Activated naive CD4-positive, alpha-beta T cell treated with anti-CD3 and anti-CD28 coated beads, Interleukin-2, amount 50 U/mL, for 24 hours (primary cell): ENCODE data around the gene MB21D2.

Experiments
- H3K27ac Mint-ChIP-seq: one replicate; pipeline ENCODE4 v1.8.0; 2021; ENCODE audit warnings: mild to moderate bottlenecking, mixed read lengths
- H3K27me3 Mint-ChIP-seq: one replicate; pipeline ENCODE4 v1.8.0; 2021; ENCODE audit warnings: mixed read lengths
- H3K36me3 Mint-ChIP-seq: one replicate; pipeline ENCODE4 v1.8.0; 2021; ENCODE audit warnings: mixed read lengths
- H3K4me1 Mint-ChIP-seq: one replicate; pipeline ENCODE4 v1.8.0; 2021; ENCODE audit warnings: mixed read lengths
- H3K4me3 Mint-ChIP-seq: one replicate; pipeline ENCODE4 v1.8.0; 2021; ENCODE audit warnings: mild to moderate bottlenecking, mixed read lengths
- H3K9me3 Mint-ChIP-seq: one replicate; pipeline ENCODE4 v1.8.0; 2021; ENCODE audit warnings: mixed read lengths

The MB21D2 gene

DNA sequence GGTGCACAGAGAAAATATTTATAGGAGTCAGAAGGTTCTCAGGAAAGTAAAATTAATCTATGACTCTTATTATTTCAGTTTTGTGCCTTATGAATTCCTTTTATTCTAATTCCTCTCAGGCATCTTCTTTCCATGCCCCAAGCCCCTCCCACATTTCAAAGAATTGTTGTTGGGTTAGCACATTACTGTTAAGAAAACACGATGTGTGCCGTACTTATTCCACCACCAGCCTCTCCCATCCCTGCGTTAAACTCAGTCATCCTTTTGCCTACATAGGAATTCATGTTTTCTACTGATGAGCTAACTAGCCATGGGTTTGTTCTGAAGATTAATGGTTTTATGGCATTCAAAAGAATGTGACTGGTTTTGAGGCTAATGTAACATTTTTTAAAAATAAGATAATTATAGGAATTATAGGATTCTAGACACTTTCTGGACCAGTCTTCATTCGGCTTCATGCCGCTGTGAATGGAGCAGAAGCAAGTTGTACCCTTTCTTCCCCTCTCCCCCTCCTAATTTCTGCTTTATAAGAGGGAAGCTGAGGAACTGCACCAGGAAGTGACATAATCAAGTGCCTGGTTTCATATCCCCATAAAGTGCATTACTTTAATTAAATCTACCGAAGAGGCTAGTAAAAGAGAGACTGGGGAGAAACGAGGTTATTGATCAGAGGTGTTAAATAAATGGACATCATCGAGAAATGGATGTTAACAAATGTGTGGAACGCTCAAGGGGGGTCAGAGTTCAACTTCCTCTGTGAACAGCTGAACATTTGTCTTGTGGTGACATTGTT, 12.3 kb upstream of the MB21D2 start:
- Mint-ChIP-seq H3K27ac (no peak overlapping the region), H3K27me3 (no peaks in the 10 kb centered on the region), H3K4me1 (no peaks in the 10 kb centered on the region), H3K36me3 (no peaks in the 10 kb centered on the region), H3K9me3 (no peaks in the 10 kb centered on the region), H3K4me3 (no peak overlapping the region)

- Mint-ChIP-seq H3K27ac (no peak overlapping the region), H3K9me3 (no peaks in the 10 kb centered on the region), H3K36me3 (no peaks in the 10 kb centered on the region), H3K4me1 (no peaks in the 10 kb centered on the region), H3K4me3 (no peak overlapping the region), H3K27me3 (no peaks in the 10 kb centered on the region)
Observed at GRCh38 chr3:192929146-192929545, 11.5 kb upstream of the MB21D2 start.

DNA sequence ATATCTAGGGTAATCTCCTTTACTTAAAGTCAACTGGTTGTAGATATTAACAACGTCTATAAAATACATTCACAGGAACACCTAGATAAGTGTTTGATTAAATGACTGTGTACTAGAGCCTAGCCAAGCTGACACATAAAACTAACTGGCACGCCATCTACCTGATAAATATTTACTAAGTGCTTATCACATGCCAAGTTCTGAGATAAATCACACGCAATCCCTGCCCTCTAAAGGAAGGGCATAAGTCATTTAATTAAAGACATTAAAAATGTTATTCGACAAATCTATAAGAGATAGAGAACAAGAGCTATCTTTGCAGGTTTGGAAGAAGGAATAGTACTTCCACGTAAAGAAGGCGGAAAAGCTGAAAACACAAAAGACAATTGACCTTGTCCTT, 11.1 kb upstream of the MB21D2 start:
- no peak overlapping the region for H3K27ac Mint-ChIP-seq
- H3K9me3 Mint-ChIP-seq: no peaks in the 10 kb centered on the region
- no peaks in the 10 kb centered on the region for H3K36me3 Mint-ChIP-seq
- H3K4me1 Mint-ChIP-seq: no peaks in the 10 kb centered on the region
- no peaks in the 10 kb centered on the region for H3K27me3 Mint-ChIP-seq
- H3K4me3 Mint-ChIP-seq: no peak overlapping the region

DNA sequence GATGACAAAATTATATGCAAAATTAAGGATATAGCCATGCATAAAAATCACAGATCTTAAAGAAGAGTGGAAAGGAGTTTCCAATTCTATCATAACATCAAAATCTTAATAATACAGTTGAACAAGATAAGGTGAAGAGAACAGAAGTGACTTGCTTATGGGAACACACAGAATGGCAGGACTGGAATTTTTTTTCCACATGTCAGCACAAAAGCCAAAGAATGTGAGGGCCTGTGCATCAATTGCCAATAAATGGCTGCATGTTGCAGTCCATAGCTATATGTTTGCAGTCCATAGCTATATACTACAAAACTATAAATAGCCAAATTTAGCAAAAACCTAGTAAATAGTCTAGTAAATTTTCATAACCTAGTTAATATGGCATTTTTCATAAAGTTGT, 10.4 kb upstream of the MB21D2 start:
- no peaks in the 10 kb centered on the region for H3K27me3 Mint-ChIP-seq
- no peak overlapping the region for H3K4me3 Mint-ChIP-seq
- H3K9me3 Mint-ChIP-seq: no peaks in the 10 kb centered on the region
- H3K27ac Mint-ChIP-seq: no peak overlapping the region
- H3K4me1 Mint-ChIP-seq: no peaks in the 10 kb centered on the region
- H3K36me3 Mint-ChIP-seq: no peaks in the 10 kb centered on the region

GRCh38 chr3:192927016-192927415, 9.4 kb upstream of the MB21D2 start:
- Mint-ChIP-seq H3K36me3 (no peaks in the 10 kb centered on the region), H3K27me3 (peaks cover 2% of the 10 kb centered on the region), H3K4me3 (no peak overlapping the region), H3K9me3 (no peaks in the 10 kb centered on the region), H3K27ac (no peak overlapping the region), H3K4me1 (no peaks in the 10 kb centered on the region)

GRCh38 chr3:192923731-192924130, 6.1 kb upstream of the MB21D2 start:
- Mint-ChIP-seq H3K4me3 (no peak overlapping the region), H3K4me1 (no peaks in the 10 kb centered on the region), H3K36me3 (no peaks in the 10 kb centered on the region), H3K9me3 (no peaks in the 10 kb centered on the region), H3K27ac (no peak overlapping the region), H3K27me3 (peaks cover 10% of the 10 kb centered on the region)

- Mint-ChIP-seq H3K36me3 (no peaks in the 10 kb centered on the region), H3K27ac (no peak overlapping the region), H3K9me3 (no peaks in the 10 kb centered on the region), H3K4me1 (peaks cover 11% of the 10 kb centered on the region), H3K4me3 (no peak overlapping the region), H3K27me3 (peaks cover 23% of the 10 kb centered on the region)
Observed at GRCh38 chr3:192921793-192922192, 4.1 kb upstream of the MB21D2 start.

DNA sequence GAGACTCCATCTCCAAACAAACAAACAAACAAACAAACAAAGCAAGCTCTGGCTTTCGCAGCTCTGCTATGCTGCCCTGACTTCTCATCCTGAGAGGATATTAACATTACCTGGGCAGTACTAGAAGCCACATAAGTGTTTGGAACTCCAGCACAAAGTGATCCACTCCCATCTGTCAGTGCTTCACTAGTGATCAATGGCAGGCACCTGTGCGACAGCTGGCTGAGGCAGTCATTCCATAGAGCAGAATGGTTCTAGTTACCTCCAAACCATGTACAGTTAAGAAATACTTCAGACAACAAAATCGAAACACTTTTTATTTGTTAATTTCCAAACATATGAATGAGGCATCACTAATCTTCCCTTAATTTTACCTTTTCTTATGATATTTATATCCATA, 2.8 kb upstream of the MB21D2 start:
- Mint-ChIP-seq H3K27ac (no peak overlapping the region), H3K27me3 (peaks cover 27% of the 10 kb centered on the region), H3K9me3 (no peaks in the 10 kb centered on the region), H3K4me3 (no peak overlapping the region), H3K4me1 (peaks cover 24% of the 10 kb centered on the region), H3K36me3 (no peaks in the 10 kb centered on the region)

GRCh38 chr3:192919901-192920300, 2.2 kb upstream of the MB21D2 start:
- Mint-ChIP-seq H3K36me3 (no peaks in the 10 kb centered on the region), H3K27me3 (peaks cover 27% of the 10 kb centered on the region), H3K4me3 (no peak overlapping the region), H3K4me1 (peaks cover 29% of the 10 kb centered on the region), H3K9me3 (no peaks in the 10 kb centered on the region), H3K27ac (no peak overlapping the region)

GRCh38 chr3:192918275-192918588, 576 bp upstream of the MB21D2 start:
- H3K27ac Mint-ChIP-seq: no peak overlapping the region
- H3K9me3 Mint-ChIP-seq: no peaks in the 10 kb centered on the region
- peaks cover 29% of the 10 kb centered on the region for H3K4me1 Mint-ChIP-seq
- H3K27me3 Mint-ChIP-seq: peaks cover 29% of the 10 kb centered on the region
- no peaks in the 10 kb centered on the region for H3K36me3 Mint-ChIP-seq
- H3K4me3 Mint-ChIP-seq: peak overlapping the region; percentile 89

DNA sequence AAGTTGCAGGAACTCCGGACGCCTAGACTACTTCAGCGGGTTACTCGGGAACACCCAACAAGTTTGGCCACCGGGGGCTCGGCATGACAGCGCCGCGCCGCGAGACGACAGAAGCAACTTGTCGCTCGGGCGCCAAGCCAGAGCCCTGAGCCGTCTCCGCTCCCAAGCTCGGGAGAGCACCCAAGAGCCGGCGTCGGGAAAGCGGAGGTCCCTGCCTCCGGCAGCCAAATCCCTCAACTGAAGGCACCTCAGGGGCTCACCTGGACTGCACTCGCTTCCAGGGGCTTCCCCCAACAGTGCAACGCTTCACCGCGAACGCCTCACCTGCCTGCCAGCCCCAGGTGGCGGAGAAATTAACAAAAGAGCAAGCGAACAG, 640 bp downstream of the MB21D2 start:
- Mint-ChIP-seq H3K27me3 (peaks cover 27% of the 10 kb centered on the region), H3K4me1 (peaks cover 29% of the 10 kb centered on the region), H3K36me3 (no peaks in the 10 kb centered on the region), H3K9me3 (no peaks in the 10 kb centered on the region), H3K27ac (peak overlapping the region; percentile 81), H3K4me3 (peak overlapping the region; percentile 94)

- Mint-ChIP-seq H3K4me3 (peak overlapping the region; percentile 94), H3K36me3 (no peaks in the 10 kb centered on the region), H3K9me3 (no peaks in the 10 kb centered on the region), H3K27me3 (peaks cover 28% of the 10 kb centered on the region), H3K27ac (no peak overlapping the region), H3K4me1 (peaks cover 29% of the 10 kb centered on the region)
Observed at GRCh38 chr3:192916371-192917027, 1.2 kb downstream of the MB21D2 start.

GRCh38 chr3:192915722-192916121, 1.9 kb downstream of the MB21D2 start:
- no peaks in the 10 kb centered on the region for H3K36me3 Mint-ChIP-seq
- peaks cover 33% of the 10 kb centered on the region for H3K4me1 Mint-ChIP-seq
- H3K27ac Mint-ChIP-seq: no peak overlapping the region
- H3K27me3 Mint-ChIP-seq: peaks cover 28% of the 10 kb centered on the region
- H3K4me3 Mint-ChIP-seq: peak overlapping the region; percentile 94
- H3K9me3 Mint-ChIP-seq: no peaks in the 10 kb centered on the region

DNA sequence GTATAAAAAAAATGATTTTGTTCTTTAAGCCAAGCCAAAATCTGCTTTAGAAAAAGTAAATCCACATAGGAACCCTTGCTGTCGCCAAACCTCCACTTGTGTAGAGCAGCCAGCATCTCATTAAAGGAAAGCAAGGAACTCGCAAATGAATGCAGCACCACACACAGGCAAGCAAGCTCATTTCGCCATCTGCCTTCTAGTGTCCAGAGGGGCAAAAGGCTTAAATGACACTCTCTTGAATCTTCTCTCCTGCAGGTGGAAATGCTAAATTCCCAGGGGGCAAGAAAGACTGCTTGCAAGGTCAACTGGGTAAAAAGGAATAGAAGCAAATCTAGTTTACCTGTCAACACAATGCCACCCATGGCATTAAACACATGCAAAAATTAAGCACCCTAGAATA, 2.4 kb downstream of the MB21D2 start:
- H3K27ac Mint-ChIP-seq: no peak overlapping the region
- no peak overlapping the region for H3K4me3 Mint-ChIP-seq
- peaks cover 28% of the 10 kb centered on the region for H3K27me3 Mint-ChIP-seq
- no peaks in the 10 kb centered on the region for H3K36me3 Mint-ChIP-seq
- peaks cover 33% of the 10 kb centered on the region for H3K4me1 Mint-ChIP-seq
- no peaks in the 10 kb centered on the region for H3K9me3 Mint-ChIP-seq

- H3K36me3 Mint-ChIP-seq: no peaks in the 10 kb centered on the region
- no peak overlapping the region for H3K27ac Mint-ChIP-seq
- peaks cover 28% of the 10 kb centered on the region for H3K27me3 Mint-ChIP-seq
- H3K4me1 Mint-ChIP-seq: peaks cover 33% of the 10 kb centered on the region
- no peak overlapping the region for H3K4me3 Mint-ChIP-seq
- no peaks in the 10 kb centered on the region for H3K9me3 Mint-ChIP-seq
Observed at GRCh38 chr3:192914848-192915247, 2.8 kb downstream of the MB21D2 start.

GRCh38 chr3:192913540-192913939, 4.1 kb downstream of the MB21D2 start:
- no peak overlapping the region for H3K4me3 Mint-ChIP-seq
- no peaks in the 10 kb centered on the region for H3K9me3 Mint-ChIP-seq
- H3K36me3 Mint-ChIP-seq: no peaks in the 10 kb centered on the region
- peaks cover 33% of the 10 kb centered on the region for H3K4me1 Mint-ChIP-seq
- H3K27me3 Mint-ChIP-seq: peaks cover 18% of the 10 kb centered on the region
- no peak overlapping the region for H3K27ac Mint-ChIP-seq

DNA sequence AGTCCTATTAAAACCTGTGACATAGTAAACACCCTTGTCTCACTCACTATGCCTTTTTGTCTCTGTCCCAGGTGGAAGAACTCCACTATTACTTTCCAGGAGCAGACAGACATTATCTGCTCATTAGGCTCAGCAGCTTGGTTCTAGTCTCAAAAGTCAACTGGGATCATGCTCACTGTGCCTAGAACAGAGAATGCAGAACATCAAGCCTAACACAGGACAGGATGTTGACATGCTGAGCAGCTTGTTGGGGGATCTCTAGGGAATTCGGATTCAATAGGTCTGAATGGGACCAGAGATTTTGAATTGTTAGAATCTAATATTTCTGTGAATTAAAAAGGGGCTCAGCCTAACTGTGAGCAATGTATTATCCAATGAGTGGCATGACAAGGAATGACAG, 6.4 kb downstream of the MB21D2 start:
- no peak overlapping the region for H3K4me3 Mint-ChIP-seq
- no peak overlapping the region for H3K27ac Mint-ChIP-seq
- peaks cover 8% of the 10 kb centered on the region for H3K27me3 Mint-ChIP-seq
- peaks cover 35% of the 10 kb centered on the region for H3K4me1 Mint-ChIP-seq
- H3K36me3 Mint-ChIP-seq: no peaks in the 10 kb centered on the region
- no peaks in the 10 kb centered on the region for H3K9me3 Mint-ChIP-seq
